Astrocyte of the cerebellum (primary cell): ENCODE results near the gene KHDRBS1.
A peak's percentile ranks its signal among the peaks of the same experiment; 100 is the strongest.

Experiments used
- DNase-seq: peaks from one replicate; pipeline ENCODE4 v3.0.0-alpha.2; 2011; ENCODE audit warnings: low read depth
- H3K4me3 ChIP-seq: 2 replicates; pipeline ENCODE4 v1.5.1; 2011; ENCODE audit warnings: mild to moderate bottlenecking, low read depth, low read length, moderate library complexity
- in situ Hi-C: cut with HindIII; loops from 2 replicates; pipeline ENCODE4 v1.10.0; 2017; ENCODE audit warnings: low sequenced_read_pairs
- TF ChIP-seq, protein P1 (sequence below): IDR thresholded peaks from 2 replicates; pipeline ENCODE4 v1.5.1; 2012; ENCODE audit warnings: low read length, low read depth, moderate library complexity, mild to moderate bottlenecking; ENCODE audit errors: missing control alignments

KHDRBS1 gene, protein sequence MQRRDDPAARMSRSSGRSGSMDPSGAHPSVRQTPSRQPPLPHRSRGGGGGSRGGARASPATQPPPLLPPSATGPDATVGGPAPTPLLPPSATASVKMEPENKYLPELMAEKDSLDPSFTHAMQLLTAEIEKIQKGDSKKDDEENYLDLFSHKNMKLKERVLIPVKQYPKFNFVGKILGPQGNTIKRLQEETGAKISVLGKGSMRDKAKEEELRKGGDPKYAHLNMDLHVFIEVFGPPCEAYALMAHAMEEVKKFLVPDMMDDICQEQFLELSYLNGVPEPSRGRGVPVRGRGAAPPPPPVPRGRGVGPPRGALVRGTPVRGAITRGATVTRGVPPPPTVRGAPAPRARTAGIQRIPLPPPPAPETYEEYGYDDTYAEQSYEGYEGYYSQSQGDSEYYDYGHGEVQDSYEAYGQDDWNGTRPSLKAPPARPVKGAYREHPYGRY

DNA sequence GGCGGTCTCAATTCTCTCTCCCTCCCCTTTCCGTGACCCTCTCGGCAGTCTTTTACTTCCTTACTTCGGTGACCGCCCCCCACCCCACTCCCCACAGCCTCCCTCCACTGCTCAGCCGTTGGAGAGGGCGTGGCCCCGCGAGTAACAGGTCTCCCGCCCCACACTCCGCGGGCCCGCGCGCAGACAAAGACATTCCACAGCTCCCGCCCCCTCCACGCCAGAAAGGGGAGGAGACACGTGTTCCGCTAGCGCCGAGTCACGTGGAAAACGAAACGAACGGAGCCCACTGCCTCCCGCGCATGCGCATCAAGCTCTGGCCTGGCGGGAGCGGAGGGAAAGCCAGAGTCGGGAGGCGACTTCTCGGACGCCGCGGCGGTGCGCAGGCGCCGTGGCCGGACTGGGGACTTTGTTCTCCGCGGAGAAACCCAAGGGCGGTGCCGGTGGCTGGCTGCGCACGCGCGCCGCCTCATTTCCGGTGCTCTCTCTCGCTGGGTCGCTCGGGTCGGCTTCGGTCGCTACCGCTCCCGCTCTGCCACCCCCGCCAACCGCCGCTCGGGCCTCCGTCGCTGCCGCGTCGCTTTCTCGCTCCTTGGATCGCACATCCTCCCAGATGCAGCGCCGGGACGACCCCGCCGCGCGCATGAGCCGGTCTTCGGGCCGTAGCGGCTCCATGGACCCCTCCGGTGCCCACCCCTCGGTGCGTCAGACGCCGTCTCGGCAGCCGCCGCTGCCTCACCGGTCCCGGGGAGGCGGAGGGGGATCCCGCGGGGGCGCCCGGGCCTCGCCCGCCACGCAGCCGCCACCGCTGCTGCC is at the start of gene KHDRBS1:
Gene KHDRBS1, plus strand, starts transcription at position 483 of the 813 bp plus-strand sequence. Its CDS starts 128 bp downstream, at position 611.
- peak within 1 kb of the TSS; percentile 98 for H3K4me3 ChIP-seq
- in situ Hi-C loops, result no loop called here
- DNase-seq, result peak; percentile 97
- TF ChIP-seq, protein P1, sequence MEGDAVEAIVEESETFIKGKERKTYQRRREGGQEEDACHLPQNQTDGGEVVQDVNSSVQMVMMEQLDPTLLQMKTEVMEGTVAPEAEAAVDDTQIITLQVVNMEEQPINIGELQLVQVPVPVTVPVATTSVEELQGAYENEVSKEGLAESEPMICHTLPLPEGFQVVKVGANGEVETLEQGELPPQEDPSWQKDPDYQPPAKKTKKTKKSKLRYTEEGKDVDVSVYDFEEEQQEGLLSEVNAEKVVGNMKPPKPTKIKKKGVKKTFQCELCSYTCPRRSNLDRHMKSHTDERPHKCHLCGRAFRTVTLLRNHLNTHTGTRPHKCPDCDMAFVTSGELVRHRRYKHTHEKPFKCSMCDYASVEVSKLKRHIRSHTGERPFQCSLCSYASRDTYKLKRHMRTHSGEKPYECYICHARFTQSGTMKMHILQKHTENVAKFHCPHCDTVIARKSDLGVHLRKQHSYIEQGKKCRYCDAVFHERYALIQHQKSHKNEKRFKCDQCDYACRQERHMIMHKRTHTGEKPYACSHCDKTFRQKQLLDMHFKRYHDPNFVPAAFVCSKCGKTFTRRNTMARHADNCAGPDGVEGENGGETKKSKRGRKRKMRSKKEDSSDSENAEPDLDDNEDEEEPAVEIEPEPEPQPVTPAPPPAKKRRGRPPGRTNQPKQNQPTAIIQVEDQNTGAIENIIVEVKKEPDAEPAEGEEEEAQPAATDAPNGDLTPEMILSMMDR, result no peak

DNA sequence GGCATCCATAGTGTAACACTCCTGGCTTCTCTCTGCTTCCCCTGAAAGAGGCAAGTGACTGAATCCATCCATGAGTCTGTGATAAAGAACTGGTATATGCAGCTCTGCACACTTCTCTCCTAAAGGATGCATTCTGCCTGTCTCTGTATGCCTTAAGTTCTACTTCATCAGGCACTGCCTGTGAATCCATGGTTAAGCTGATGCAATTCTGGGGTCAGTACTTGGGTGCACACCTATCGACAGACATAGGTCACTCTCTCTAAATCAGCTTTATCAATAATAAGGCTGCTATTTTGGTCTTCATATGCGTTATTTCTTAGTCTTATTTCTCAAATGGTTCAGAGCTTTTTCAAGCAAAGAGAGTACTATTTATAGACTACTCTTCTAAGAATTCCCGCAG is 42.8 kb upstream of the KHDRBS1 start:
- in situ Hi-C loops, result loop anchor here (25.0 kb wide), 2 partner anchors 184 to 309 kb away; no protein-coding TSS in a partner anchor
- no peak overlapping the region for H3K4me3 ChIP-seq
- TF ChIP-seq, protein P1, result no peak
- DNase-seq, result no peak

DNA sequence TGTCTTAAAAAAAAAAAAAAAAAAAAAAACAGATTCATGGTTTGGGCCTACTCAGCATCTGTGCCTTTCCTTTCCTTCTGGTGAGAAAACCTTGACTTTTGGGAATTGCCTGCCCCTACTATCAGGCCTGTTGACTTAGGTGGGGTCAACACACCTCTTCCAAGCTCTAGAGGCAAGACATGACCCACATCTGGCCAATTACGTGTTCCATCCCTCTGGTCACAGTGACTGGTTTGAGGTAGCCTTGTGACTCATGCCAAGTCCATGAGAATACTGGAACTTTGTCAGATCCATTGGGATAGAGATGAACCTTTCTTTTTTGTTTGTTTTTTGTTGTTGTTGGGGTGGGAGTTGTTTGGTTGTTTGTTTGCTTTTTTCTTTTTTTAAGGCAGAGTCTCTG is 37.3 kb upstream of the KHDRBS1 start:
- TF ChIP-seq, protein P1, result no peak
- no peak for DNase-seq
- no peak overlapping the region for H3K4me3 ChIP-seq
- in situ Hi-C loops, result no loop called here

DNA sequence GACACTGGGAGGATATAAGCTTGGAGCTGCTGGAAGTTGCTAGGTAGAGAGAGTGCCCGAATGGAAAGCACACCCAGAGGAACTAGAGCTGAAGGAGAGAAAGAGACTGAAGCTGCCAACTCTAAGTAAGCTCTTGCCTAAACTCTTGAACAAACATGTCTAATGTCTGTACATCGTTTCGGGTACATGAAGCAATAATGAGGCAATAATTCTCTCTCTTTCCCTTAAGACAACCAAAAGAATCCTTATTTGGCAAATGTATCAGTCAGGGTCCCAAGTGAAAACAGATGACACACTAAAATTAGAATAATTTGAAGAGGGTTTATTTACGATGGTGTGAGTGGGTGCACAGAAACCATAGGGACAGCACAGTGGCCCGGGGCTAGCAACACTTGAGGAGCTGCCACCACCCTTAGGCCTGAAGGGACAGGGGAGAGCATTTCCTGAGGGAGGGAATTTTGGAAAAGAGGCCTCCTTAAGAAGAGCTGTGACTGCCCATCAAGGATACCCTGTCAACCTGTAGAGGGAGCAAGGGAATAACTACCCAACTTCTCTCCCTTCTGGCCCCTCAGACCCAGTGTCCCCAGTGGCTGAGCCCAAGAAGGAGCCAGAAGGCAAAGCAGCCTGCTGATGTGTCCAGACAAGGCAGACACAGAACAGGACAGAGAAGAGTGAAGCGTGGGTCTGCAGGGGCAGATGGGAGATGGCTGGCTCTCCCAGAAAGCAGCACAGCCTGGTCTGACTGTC is 36.1 kb upstream of the KHDRBS1 start:
- H3K4me3 ChIP-seq, result no peak overlapping the region
- DNase-seq, result no peak
- TF ChIP-seq, protein P1, result peak; percentile 54
- in situ Hi-C loops, result no loop called here

DNA sequence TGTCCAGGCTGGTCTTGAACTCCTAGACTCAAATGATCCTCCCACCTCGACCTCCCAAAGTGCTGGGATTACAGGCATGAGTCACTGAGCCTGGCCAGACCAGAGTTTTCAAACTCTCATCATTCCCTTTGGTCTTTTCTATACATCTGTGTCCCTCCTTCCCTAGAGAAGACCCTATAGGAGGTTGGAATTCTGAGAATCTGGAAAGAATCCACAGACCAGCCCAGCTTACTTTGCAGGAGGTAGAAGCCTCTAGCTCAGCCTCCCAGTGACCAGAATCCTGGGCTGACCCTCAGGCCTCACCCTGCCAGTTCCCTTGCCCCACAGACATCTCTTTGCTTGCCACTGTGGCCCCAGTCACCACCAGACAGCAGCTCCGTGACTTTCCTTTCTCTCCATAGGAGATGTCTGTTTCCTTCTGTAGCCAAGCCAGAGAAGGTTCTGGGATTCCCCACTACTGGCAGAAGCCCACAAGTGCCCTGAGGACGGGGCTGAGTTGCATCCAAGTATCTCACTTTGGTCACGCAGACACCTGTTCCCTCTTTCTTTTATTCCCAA is 34.7 kb upstream of the KHDRBS1 start:
- no peak for DNase-seq
- in situ Hi-C loops, result no loop called here

More for the DNA sequence above, 34.7 kb upstream of the KHDRBS1 start:
- H3K4me3 ChIP-seq, result no peak overlapping the region
- TF ChIP-seq, protein P1, result no peak
